K562 (cell line): ENCODE measurements around the gene SHANK2. TPM values are rescaled to one million over a fixed set of nuclear protein-coding genes. Genes with fewer than 3 reads are reported as not detected.

Experiments
- ATAC-seq: fragments of 200-7000 bp; cut with Tn5 transposase; 3 replicates; pipeline ENCODE4 v1.9.1; 2020; ENCODE audit warnings: moderate library complexity
- BruUV-seq: library from RNA; stranded (reverse); fragments of 400-500 nt; replicated peaks from 2 replicates; lab custom pipeline; 2021; lab: Mats Ljungman, UMichigan
- CTCF ChIA-PET: fragments of 300-600 bp; formaldehyde crosslinking; extraction: SDS; loops from one replicate; lab custom pipeline; 2021; ENCODE audit warnings: low intra/inter-chr PET ratio; lab: Yijun Ruan, JAX
- POLR2A ChIA-PET: fragments of 300-600, 350-650 bp; sonication (Branson Sonifier 250); formaldehyde crosslinking; extraction: SDS; loops from one replicate; lab custom pipeline; 2021; ENCODE audit warnings: antibody characterized with exemption, inconsistent platforms; lab: Yijun Ruan, JAX
- DNase-seq, 4 experiments: peaks; one replicate each; pipeline versions ENCODE4 v3.0.0 to v3.0.0-alpha.2; 2011 to 2018; ENCODE audit warnings: low spot score in 3 of 4, mixed read lengths in 3 of 4; ENCODE audit errors: extremely low read depth in 1 of 4
- FAIRE-seq: peaks from 2 replicates; lab custom pipeline; 2011; peaks lifted over from hg19 to GRCh38; lab: Jason Lieb, UNC
- H2AFZ ChIP-seq: 2 replicates; pipeline ENCODE4 v1.6.0; 2011; ENCODE audit warnings: low read depth, low read length, control low read depth, inconsistent platforms
- H3K27ac ChIP-seq: fragments of 200-600 bp; 3 replicates; pipeline ENCODE4 v1.8.0; 2011; ENCODE audit warnings: low read depth, mild to moderate bottlenecking, control low read depth, inconsistent platforms, low read length, moderate library complexity, mixed read lengths; ENCODE audit errors: extremely low read depth
- H3K27me3 ChIP-seq, 2 experiments: fragments of 300-600 bp in 1 of 2; 2 replicates in 1 of 2; 3 replicates in 1 of 2; pipeline versions ENCODE4 v1.6.0 to v1.8.0; 2011; ENCODE audit warnings: inconsistent platforms in 2 of 2, low read length in 2 of 2, mild to moderate bottlenecking in 1 of 2, mixed read lengths in 1 of 2, moderate library complexity in 1 of 2; ENCODE audit not compliant: control insufficient read depth in 2 of 2, insufficient read depth in 2 of 2
- H3K36me3 ChIP-seq: fragments of 300-600 bp; 3 replicates; pipeline ENCODE4 v1.8.0; 2011; ENCODE audit warnings: mild to moderate bottlenecking, low read length, inconsistent platforms; ENCODE audit not compliant: control insufficient read depth, insufficient read depth
- H3K4me1 ChIP-seq, 2 experiments: fragments of 200-600 bp in 1 of 2; replicated peaks in 1 of 2; 2 replicates in 1 of 2; 3 replicates in 1 of 2; pipeline versions ENCODE4 v1.5.1 to v1.8.0; 2011; ENCODE audit warnings: inconsistent platforms in 2 of 2, low read length in 2 of 2, mild to moderate bottlenecking in 1 of 2, mixed read lengths in 1 of 2, moderate library complexity in 1 of 2; ENCODE audit not compliant: control insufficient read depth in 2 of 2, insufficient read depth in 2 of 2
- H3K4me2 ChIP-seq: 2 replicates; pipeline ENCODE4 v1.6.1; 2011; ENCODE audit warnings: low read length, control low read depth, inconsistent platforms, mixed read lengths; ENCODE audit not compliant: insufficient read depth
- H3K4me3 ChIP-seq: fragments of 200-600 bp; sonication (generic), shearing (Covaris generic); 2 replicates; pipeline ENCODE4 v1.5.1; 2016; ENCODE audit warnings: control low read depth, inconsistent platforms
- H3K79me2 ChIP-seq: fragments of 200-600 bp; 3 replicates; pipeline ENCODE4 v1.8.0; 2011; ENCODE audit warnings: low read length, inconsistent platforms; ENCODE audit not compliant: control insufficient read depth, insufficient read depth
- H3K9ac ChIP-seq, 2 experiments: 2 replicates each; pipeline versions ENCODE4 v1.6.0 to v1.6.1; 2011; ENCODE audit warnings: low read depth in 2 of 2, low read length in 2 of 2, control low read depth in 1 of 2, inconsistent platforms in 1 of 2, mild to moderate bottlenecking in 1 of 2, mixed read lengths in 1 of 2; ENCODE audit not compliant: insufficient read depth in 1 of 2
- H3K9me1 ChIP-seq: one replicate; pipeline ENCODE4 v1.6.0; 2011; ENCODE audit warnings: inconsistent platforms, mild to moderate bottlenecking, low read length, moderate library complexity; ENCODE audit not compliant: control insufficient read depth, insufficient read depth
- H3K9me3 ChIP-seq: replicated peaks from 2 replicates; pipeline ENCODE4 v1.5.1; 2011; ENCODE audit warnings: low read depth, low read length, inconsistent platforms; ENCODE audit not compliant: control insufficient read depth, insufficient read depth
- H4K20me1 ChIP-seq: replicated peaks from 2 replicates; pipeline ENCODE4 v1.6.1; 2011; ENCODE audit warnings: low read length, inconsistent platforms, mixed read lengths; ENCODE audit not compliant: control insufficient read depth, insufficient read depth
- ATF3 ChIP-seq, 2 experiments: fragments of 450-650 bp in 1 of 2; sonication (generic) in 1 of 2; formaldehyde crosslinking in 1 of 2; IDR thresholded peaks in 1 of 2; conservative IDR thresholded peaks in 1 of 2; 2 replicates each; pipeline versions ENCODE4 v1.6.1 to v1.8.1; 2016 to 2023; ENCODE audit warnings: mild to moderate bottlenecking in 2 of 2, moderate library complexity in 2 of 2, inconsistent platforms in 1 of 2, missing genetic modification reagents in 1 of 2
- NEUROD1 ChIP-seq: fragments of 150-350 bp; IDR thresholded peaks from 2 replicates; pipeline ENCODE4 v1.6.1; 2014; ENCODE audit warnings: borderline replicate concordance, low read length, low read depth; ENCODE audit not compliant: partially characterized antibody
- RB1 ChIP-seq: fragments of 450-650 bp; IDR thresholded peaks from 2 replicates; pipeline ENCODE4 v1.6.1; 2017; ENCODE audit warnings: low read depth, mild to moderate bottlenecking
- ZNF23 ChIP-seq: fragments of 250-450 bp; sonication (Bioruptor Pico); IDR thresholded peaks from 2 replicates; pipeline ENCODE4 v1.4.0; 2020; ENCODE audit warnings: mild to moderate bottlenecking
- ZNF274 ChIP-seq: IDR thresholded peaks from 2 replicates; pipeline ENCODE4 v1.6.1; 2011; ENCODE audit warnings: low read depth, mild to moderate bottlenecking, low read length, moderate library complexity, borderline replicate concordance
- ZNF444 ChIP-seq: fragments of 250-450 bp; sonication (Bioruptor Pico); IDR thresholded peaks from 2 replicates; pipeline ENCODE4 v1.4.0; 2020; ENCODE audit warnings: mild to moderate bottlenecking, moderate library complexity
- ZNF696 ChIP-seq: fragments of 250-450 bp; sonication (Bioruptor Pico); conservative IDR thresholded peaks from 2 replicates; pipeline ENCODE4 v1.4.0; 2020; ENCODE audit warnings: mild to moderate bottlenecking, moderate library complexity
- WGBS: fragments of 100-300 bp; shearing (Covaris generic); methylation state at CpG from one replicate; pipeline ENCODE4 v1.1.6; 2016; ENCODE audit warnings: low coverage, mixed read lengths; ENCODE audit not compliant: insufficient coverage; ENCODE audit errors: missing lambda C conversion rate; 5-methylcytosine and 5-hydroxymethylcytosine counted together
- in situ Hi-C: fragments of 300-500 bp; cut with MboI; formaldehyde crosslinking; loops from 4 replicates; pipeline ENCODE4 v1.15.0; 2018; ENCODE audit warnings: inconsistent platforms, mixed read lengths
- intact Hi-C: fragments of 100-400 bp; cut with micrococcal nuclease; formaldehyde crosslinking; loops from 2 replicates; pipeline ENCODE4 v1.14.2; 2022
- polyA plus RNA-seq, 8 experiments: library from polyadenylated mRNA; depleted of rRNA in 4 of 8; stranded (reverse) in 5 of 8; unstranded in 3 of 8; fragments of >200 nt; fragmentation: Nextera tagmentation in 2 of 8; fragmentation: Illumina TruSeq in 1 of 8; extraction: Ambion mirVana in 2 of 8; extraction: Trizol in 1 of 8; gene quantifications; 2 replicates each; pipeline versions ENCODE4 v1.2.1 to v1.2.3, GENCODE V29; 2011 to 2014; ENCODE audit warnings: inconsistent platforms in 1 of 8, missing spikeins in 1 of 8
- total RNA-seq, 7 experiments: library from RNA; depleted of rRNA in 6 of 7; stranded (reverse); fragments of >200 nt in 6 of 7; fragmentation: Illumina TruSeq in 2 of 7; extraction: Trizol in 2 of 7; gene quantifications; 2 replicates each; pipeline versions ENCODE4 v1.2.1 to v1.2.3, GENCODE V29; 2011 to 2021; ENCODE audit warnings: low replicate concordance in 1 of 7

SHANK2 gene
- total and polyA plus RNA-seq, 9 of the 15 experiments (the other 6 are each of a cell fraction or from before 2014, with no cell fraction given): 0.04 to 0.07 TPM; not detected in 7

GRCh38 chr11:71286701-71287643 lies 34.6 kb upstream of the SHANK2 start:
- BruUV-seq: no TSS peak

More at GRCh38 chr11:71286701-71287643, 34.6 kb upstream of the SHANK2 start:
- no peak overlapping the region for H3K4me3 ChIP-seq
- H3K4me1 ChIP-seq: no peaks in the 10 kb centered on the region
- no peaks in the 10 kb centered on the region for H3K9me3 ChIP-seq
- in situ Hi-C loops (no loop called here), intact Hi-C loops (no loop called here)
- H3K79me2 ChIP-seq: no peaks in the 10 kb centered on the region
- no peaks in the 10 kb centered on the region for H3K9me1 ChIP-seq
- H2AFZ ChIP-seq: no peak overlapping the region
- no peak for TF ChIP-seq RB1
- no peak for TF ChIP-seq ZNF274
- no peak for TF ChIP-seq NEUROD1
- no peak for TF ChIP-seq ATF3 (IDR thresholded peaks at IDR 0.05)
- no peak for TF ChIP-seq ATF3 (CRISPR knock-in tag; conservative IDR thresholded peaks at IDR 0.05)
- TF ChIP-seq ZNF696 (CRISPR knock-in tag): no peak
- no peak for TF ChIP-seq ZNF444
- no peak for TF ChIP-seq ZNF23 (CRISPR knock-in tag)
- H3K27ac ChIP-seq: no peak overlapping the region
- DNase-seq (no peak), FAIRE-seq (no peak), ATAC-seq (no peak)
- H4K20me1 ChIP-seq: no peaks in the 10 kb centered on the region
- H3K27me3 ChIP-seq: peaks cover 0 to 25% of the 10 kb centered on the region in 2 experiments; a peak in 2 of 5 replicates
- ChIA-PET CTCF (no interaction called here), POLR2A (interaction anchor here (0.5 kb wide), 1 partner anchor 9 kb away, joined by 4 read pairs; no protein-coding TSS in a partner anchor)
- 1% methylated on average over 14 of the region's 14 CpGs for WGBS
- H3K36me3 ChIP-seq: no peaks in the 10 kb centered on the region
- no peak overlapping the region for H3K9ac ChIP-seq
- H3K4me2 ChIP-seq: no peak overlapping the region
